ENCODE measurements around the gene SPDYE17.
"Not testable (repeated sequence)": the region's sequence is repeated elsewhere in the genome, so short reads cannot be mapped to it uniquely, and the experiment has no call there.

Gene SPDYE17

DNA sequence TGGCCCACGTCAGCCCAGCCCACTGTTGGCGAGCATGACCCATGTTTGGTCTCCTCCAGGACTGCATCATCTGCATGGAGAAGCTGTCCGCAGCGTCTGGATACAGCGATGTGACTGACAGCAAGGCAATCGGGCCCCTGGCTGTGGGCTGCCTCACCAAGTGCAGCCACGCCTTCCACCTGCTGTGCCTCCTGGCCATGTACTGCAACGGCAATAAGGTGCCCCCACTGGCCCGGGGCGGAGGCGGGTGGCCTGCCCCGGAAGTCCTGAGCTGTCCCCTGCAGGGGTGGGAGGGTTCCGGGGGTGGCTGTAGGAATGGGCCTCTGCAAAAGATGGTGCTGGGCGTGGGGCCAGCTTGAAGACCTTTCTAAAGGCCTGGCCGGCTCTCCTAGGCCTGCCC lies 30.1 kb downstream of the SPDYE17 start:
- not testable (repeated sequence) for DNase-seq (ENCODE audit: extremely low read depth, low read depth); H3K4me3 ChIP-seq (replicated peaks; ENCODE audit: low read depth, low read length)

DNA sequence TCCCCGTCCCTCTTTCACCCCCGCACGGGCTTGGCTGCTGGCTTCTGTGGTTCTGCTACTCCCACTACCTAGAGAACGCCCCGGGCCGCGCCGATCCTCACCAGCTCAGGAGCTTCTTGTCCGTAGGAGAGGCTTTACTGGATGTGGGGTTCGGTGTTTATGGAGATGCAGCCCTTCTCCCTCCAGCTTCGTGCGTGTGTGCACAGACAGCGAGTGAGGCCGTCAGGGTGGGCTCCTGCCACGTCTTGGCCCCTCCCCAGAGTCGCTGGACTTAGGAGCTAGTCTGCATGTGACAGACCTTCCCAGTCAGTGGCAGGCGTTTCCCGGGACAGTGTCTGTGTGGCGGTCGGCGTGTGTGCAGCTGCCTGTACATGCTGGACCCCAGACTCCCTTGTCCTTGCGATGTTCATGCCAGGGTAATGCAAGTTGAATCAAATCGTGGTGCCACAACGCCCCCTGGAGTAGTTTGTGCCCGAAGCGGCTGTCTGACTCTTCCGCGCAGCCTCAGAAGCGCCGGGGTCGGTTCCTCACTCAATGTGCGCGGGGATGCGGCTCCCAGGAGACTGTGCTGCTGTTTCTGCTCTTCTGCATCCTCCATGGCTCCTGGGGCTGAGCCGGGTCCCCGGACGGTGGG lies 32.6 kb downstream of the SPDYE17 start:
- DNase-seq (ENCODE audit: extremely low read depth, low read depth); H3K4me3 ChIP-seq (replicated peaks; ENCODE audit: low read depth, low read length): not testable (repeated sequence)

DNA sequence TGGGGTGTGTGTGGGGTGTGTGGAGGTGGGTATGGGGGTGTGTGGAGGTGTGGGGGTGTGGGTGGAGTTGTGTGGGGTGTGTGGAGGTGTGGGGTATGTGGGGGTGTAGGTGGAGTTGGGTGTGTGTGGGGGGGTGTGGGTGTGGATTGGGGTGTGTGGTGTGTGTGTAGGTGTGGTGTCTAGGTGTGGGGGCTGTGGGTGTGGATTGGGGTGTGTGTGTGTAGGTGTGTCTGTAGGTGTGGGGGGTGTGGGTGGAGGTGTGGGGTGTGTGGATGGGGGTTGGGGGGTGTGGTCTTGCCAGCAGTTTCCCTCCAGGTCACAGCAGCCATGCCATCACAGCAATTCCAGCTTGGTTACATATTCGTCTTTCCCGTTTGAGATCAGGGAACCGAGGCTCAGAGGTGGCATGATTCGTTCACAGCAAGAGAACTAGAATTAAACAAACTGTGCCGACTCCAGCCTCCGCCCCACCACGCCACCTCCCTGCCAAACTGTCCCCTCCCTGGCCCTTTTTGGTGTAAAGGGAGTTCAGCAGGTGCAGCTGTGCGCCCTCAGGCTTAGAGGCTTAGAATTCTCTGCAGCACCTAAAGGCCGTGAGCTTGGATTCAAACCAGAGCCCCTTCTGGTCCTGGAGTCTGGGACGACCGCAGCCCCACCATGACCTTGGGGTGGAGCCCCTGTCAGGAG lies 33.3 kb downstream of the SPDYE17 start:
- not testable (repeated sequence) for H3K4me3 ChIP-seq (replicated peaks; ENCODE audit: low read depth, low read length); DNase-seq (ENCODE audit: extremely low read depth, low read depth)

DNA sequence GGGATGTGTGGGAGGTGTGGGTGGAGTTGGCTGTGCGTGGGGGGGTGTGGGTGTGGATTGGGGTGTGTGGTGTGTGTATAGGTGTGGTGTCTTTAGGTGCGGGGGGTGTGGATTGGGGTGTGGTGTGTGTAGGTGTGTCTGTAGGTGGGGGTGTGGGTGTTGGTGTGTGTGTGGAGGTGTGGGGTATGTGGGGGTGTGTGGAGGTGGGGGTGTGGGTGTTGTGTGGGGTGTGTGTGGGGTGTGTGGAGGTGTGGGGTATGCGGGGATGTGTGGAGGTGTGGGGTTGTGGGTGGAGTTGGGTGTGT lies 33.9 kb downstream of the SPDYE17 start:
- no peak for DNase-seq (ENCODE audit: extremely low read depth, low read depth)
- TF ChIP-seq, protein P1, sequence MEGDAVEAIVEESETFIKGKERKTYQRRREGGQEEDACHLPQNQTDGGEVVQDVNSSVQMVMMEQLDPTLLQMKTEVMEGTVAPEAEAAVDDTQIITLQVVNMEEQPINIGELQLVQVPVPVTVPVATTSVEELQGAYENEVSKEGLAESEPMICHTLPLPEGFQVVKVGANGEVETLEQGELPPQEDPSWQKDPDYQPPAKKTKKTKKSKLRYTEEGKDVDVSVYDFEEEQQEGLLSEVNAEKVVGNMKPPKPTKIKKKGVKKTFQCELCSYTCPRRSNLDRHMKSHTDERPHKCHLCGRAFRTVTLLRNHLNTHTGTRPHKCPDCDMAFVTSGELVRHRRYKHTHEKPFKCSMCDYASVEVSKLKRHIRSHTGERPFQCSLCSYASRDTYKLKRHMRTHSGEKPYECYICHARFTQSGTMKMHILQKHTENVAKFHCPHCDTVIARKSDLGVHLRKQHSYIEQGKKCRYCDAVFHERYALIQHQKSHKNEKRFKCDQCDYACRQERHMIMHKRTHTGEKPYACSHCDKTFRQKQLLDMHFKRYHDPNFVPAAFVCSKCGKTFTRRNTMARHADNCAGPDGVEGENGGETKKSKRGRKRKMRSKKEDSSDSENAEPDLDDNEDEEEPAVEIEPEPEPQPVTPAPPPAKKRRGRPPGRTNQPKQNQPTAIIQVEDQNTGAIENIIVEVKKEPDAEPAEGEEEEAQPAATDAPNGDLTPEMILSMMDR (IDR thresholded peaks at IDR 0.05; ENCODE audit: low read depth, low read length, missing control alignments): no peak
- no peak overlapping the region for H3K4me3 ChIP-seq (replicated peaks; ENCODE audit: low read depth, low read length)

DNA sequence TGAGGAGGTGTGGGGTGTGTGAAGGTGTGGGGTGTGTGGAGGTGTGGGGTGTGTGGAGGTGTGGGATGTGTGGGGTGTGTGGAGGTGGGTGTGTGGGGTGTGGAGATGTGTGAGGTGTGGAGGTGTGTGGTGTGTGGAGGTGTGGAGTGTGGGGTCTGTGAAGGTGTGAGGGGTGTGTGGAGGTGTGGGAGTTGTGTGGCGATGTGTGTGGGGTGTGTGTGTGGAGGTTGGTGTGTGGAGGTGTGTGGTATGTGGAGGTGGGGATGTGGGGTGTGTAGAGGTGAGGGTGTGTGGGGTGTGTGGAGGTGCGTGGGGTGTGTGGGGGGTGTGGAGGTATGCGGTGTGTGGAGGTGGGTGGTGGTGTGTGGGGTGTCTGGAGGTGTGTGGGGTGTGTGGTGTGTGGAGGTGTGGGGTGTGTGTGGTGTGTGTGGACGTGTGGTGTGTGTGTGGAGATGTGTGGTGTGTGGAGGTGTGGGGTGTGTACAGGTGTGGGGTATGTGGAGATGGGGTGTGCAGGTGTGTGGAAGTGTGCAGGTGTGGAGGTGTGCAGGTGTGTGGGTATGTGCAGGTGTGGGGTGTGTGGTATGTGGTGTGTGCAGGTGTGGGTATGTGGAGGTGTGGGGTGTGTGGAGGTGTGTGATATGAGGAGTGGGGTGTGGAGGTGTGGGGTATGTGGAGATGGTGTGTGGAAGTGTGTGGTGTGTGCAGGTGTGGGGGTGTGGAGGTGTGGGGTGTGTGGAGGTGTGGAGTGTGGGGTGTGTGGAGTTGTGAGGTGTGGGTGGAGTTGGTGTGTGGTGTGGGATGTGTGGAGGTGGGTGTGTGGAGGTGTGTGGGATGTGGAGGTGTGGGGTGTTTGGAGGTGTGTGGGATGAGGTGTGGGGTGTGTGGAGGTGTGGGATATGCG lies 34.5 kb downstream of the SPDYE17 start:
- TF ChIP-seq, protein P1 (IDR thresholded peaks at IDR 0.05; ENCODE audit: low read depth, low read length, missing control alignments): no peak
- H3K4me3 ChIP-seq (replicated peaks; ENCODE audit: low read depth, low read length): no peak overlapping the region
- DNase-seq (ENCODE audit: extremely low read depth, low read depth): no peak

DNA sequence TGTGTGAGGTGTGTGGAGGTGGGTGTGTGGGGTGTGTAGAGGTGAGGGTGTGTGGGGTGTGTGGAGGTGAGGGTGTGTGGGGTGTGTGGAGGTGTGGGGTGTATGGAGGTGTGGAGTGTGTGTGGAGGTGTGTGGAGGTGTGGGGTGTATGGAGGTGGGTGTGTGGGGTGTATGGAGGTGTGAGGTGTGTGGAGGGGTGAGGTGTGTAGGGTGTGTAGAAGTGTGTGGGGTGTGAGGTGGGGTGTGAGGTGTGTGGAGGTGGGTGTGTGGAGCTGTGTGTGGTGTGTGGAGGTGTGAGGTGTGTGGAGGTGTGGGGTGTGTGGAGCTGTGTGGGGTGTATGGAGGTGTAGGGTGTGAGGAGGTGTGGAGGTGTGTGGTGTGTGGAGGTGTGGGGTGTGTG lies 35.2 kb downstream of the SPDYE17 start:
- not testable (repeated sequence) for H3K4me3 ChIP-seq (replicated peaks; ENCODE audit: low read depth, low read length); DNase-seq (ENCODE audit: extremely low read depth, low read depth)

DNA sequence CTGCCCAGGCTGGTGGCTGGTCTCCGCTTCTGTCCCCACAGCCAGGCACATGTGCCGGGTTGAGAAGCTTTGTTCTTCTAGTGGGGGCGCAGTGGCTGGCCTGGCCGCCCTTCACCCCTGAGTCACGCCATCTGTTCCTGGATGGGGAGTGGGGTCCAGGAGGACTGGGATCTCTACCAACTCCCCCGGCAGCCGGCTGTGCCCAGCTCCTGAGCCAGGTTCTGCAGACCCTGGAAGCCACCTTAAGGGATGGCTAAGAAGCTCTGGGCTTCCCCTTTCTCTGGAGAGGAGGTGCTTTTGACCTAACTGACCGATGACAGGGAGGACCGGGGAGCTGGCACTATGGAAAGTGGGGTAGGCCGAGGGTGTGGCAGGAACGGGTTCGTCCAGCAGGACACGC lies 37.9 kb downstream of the SPDYE17 start:
- DNase-seq (ENCODE audit: extremely low read depth, low read depth); H3K4me3 ChIP-seq (replicated peaks; ENCODE audit: low read depth, low read length): not testable (repeated sequence)

DNA sequence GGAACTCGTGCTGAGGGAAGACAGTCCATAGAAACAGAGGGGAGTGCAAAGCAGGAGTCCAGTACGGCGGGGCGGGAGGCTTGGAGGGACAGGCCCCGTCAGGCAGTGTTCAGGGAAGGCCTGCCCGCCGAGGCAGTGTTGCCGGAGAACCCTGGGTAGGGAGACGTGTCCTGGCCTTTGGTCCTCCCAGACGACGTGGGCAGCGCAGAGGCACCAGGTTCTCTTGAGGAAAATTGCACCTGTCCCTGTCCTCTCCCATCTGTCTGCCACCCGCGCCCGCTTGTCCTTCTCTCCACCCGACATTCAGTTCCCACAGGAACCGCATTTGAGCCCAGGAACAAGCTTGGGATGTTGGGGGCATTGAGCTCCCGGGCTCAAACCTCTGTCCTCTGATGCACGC lies 38.3 kb downstream of the SPDYE17 start:
- DNase-seq (ENCODE audit: extremely low read depth, low read depth); H3K4me3 ChIP-seq (replicated peaks; ENCODE audit: low read depth, low read length): not testable (repeated sequence)

DNA sequence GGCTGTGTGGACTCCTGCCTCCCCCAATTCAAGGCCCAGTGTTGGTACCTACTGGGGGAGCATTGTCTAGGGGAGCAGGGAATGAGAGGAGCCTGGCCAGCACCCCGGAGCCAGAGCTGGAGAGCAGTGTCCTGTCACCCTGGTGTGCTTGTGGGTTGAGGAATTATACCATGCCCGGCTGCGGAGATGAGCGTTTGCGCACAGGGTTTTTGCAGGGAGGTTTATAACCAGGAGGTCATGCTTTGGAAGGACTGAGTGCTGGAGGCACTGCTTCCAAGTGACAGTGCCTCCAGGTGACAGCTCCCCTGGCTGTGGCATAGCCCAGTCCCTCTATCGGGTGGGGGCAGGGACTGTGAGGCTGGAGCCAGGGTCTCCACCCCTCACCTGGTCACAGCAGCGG lies 39.3 kb downstream of the SPDYE17 start:
- not testable (repeated sequence) for H3K4me3 ChIP-seq (replicated peaks; ENCODE audit: low read depth, low read length); DNase-seq (ENCODE audit: extremely low read depth, low read depth)

DNA sequence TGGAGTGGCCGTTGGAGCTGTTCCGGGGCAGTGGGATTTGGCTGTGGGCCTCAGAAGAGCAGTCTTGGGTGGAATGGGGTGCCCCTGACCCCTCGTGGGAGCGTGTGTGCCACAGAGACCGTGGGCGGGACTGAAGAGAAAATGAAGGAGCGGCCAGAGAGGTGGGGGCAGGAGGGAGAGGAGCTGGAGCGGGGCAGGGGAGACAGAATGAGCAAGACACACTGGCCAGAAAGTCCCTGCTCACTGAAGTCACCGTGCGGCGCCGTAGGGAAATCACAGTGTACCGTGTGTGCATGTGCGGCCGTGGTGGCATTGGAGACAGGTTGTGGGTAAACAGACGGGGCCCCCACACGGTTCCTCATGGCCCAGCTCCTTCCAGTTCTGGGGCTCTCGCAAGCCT lies 40.0 kb downstream of the SPDYE17 start:
- DNase-seq (ENCODE audit: extremely low read depth, low read depth): not testable (repeated sequence)

DNA sequence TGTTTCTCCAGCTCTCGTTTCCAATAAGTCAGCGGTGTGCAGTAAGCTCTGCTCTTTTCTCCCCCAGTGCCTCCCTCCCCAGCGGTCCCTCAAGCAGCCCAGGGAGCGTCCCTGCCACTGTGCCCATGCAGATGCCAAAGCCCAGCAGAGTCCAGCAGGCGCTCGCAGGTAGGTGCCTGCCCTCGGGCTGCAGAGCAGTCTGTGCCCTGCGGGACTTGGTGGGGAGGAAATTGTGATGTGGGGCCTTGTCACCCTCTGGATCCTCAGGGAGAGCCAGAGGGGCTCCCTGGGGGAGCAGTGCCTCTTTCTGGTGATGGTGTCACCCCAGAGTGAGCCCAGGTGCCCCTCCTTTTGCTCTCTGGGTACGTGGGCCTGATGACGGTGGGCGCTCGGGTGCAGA lies 42.0 kb downstream of the SPDYE17 start:
- DNase-seq (ENCODE audit: extremely low read depth, low read depth); H3K4me3 ChIP-seq (replicated peaks; ENCODE audit: low read depth, low read length): not testable (repeated sequence)

More for the DNA sequence above, 40.0 kb downstream of the SPDYE17 start:
- H3K4me3 ChIP-seq (replicated peaks; ENCODE audit: low read depth, low read length): not testable (repeated sequence)

DNA sequence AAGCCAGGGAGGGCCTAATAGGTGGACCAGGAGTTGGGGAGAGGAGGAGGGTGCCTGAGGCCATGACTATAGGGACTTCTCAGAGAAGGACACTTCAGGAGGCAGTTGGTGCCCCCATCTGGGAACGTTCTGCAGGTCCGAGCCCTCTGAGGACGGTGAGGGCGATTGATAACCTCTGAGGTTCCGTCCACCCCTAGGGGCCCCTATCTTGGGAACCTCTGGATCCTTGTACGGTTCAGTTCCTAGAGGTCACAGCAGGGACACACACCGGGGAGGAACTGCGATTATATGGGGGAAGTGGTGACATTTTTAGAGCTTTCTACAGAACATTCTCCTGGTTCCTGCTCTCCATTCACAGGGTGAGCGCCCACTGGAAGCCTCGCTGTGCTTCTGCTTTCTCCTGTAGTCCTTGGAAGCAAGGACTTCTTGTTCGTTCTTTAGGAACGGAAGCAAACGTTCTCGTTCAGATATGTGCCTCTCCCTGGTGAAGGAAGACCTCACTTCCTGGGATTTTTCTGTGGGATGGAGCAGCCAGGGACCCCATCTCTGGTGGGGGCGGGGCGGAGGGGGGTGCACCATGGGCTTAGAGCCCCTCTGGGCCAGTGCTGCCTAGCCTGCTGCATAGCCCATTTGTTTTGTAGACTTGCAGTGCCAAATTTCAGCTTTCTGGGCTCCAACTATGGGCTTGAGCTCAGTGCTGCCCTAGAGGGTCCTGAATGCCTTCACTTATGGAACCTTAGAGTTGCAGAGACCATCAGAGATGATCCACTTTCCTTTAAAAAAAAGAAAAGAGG lies 46.0 kb downstream of the SPDYE17 start:
- not testable (repeated sequence) for DNase-seq (ENCODE audit: extremely low read depth, low read depth); H3K4me3 ChIP-seq (replicated peaks; ENCODE audit: low read depth, low read length)

DNA sequence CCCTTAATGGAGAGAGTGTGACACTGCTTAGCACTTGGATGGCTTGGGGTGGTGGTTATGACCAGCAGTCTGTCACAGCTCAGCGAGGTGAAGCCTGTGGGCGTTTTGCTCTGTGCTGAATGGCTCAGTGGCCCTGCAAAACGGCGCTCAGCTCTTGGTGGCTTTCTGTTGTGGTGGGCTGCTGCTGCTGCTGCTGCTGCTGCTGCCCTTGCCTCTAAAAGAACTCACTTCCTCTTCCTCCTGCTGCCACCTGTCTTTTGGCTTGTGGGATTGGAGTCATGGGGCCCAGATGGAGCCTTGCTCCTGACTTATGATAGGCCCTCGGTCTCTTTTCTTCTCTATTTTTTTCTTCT lies 47.4 kb downstream of the SPDYE17 start:
- not testable (repeated sequence) for DNase-seq (ENCODE audit: extremely low read depth, low read depth); H3K4me3 ChIP-seq (replicated peaks; ENCODE audit: low read depth, low read length)

DNA sequence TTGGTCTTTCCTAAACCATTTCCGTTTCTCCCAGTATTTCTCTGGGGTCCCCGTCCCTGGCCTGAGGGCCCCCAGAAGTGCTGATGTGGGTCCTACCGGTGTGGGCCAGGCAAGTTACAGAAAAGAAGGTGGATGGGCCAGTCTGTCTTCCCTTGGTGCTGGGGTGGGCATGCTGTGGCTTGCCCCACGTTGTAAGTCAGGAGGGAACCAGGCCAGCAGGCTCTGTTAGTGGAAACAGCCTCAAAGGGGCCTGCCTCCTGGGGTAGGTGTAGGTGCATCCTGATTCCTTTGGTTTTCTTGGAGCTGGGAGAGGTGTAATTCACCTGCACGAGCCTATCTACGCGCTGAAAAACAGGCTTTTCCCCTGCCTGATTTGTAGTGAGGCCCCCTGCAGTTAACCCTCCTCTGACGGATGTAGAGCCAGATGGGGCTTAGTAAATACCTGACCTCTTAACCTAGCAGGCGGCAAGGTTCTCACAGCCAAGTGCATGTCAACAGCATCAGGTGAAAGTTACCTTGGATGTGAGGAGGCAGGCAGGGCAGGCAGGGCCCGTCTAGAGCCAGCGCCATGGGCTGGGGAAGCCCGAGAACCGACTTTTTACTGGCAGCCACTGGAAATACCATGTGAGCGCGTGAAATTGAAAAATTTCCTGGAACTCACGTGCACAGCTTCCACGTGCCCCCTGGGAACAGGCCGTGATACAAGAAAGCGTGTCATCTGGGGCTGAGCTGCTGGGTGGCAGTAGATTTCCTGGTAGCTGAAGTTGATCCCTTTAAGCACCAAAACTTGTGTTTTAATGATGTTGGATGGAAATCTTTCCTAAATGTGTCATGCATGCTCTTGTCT lies 48.0 kb downstream of the SPDYE17 start:
- not testable (repeated sequence) for H3K4me3 ChIP-seq (replicated peaks; ENCODE audit: low read depth, low read length); DNase-seq (ENCODE audit: extremely low read depth, low read depth)

DNA sequence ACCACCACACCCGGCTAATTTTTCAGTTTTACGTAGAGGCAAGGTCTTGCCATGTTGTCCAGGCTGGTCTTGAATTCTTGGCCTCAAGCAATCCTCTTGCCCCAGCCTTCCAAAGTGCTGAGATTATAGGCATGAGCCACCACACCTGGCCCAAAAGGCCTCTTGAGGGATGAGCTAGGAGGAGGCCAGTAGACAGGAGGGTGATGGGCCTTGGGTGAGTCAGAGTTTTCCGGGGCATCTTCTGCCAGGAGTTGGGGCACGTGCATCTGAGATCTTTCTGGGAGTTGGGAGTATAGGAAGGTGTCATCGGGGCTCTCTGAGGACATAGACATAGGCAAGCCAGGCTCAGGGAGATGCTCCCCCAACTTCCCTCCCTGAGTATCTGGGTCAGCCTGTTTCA lies 48.8 kb downstream of the SPDYE17 start:
- H3K4me3 ChIP-seq (replicated peaks; ENCODE audit: low read depth, low read length): not testable (repeated sequence)

More for the DNA sequence above, 48.8 kb downstream of the SPDYE17 start:
- DNase-seq (ENCODE audit: extremely low read depth, low read depth): not testable (repeated sequence)

Data from HFF-Myc (cell line).